HAP-1 (cell line): ENCODE data around the gene SERHL2.
"Not testable (repeated sequence)": the region's sequence is repeated elsewhere in the genome, so short reads cannot be mapped to it uniquely, and the experiment has no call there.

Source experiments
- DNase-seq, 2 experiments: peaks; one replicate each; pipeline ENCODE4 v3.0.0-alpha.2; 2016 to 2020; ENCODE audit warnings: low spot score in 2 of 2
- H3K27me3 ChIP-seq: fragments of 250-450 bp; sonication (Bioruptor Pico); 2 replicates; pipeline ENCODE4 v1.5.1; 2020; ENCODE audit warnings: low read depth, mild to moderate bottlenecking, moderate library complexity
- H3K36me3 ChIP-seq: fragments of 250-450 bp; sonication (Bioruptor Pico); replicated peaks from 2 replicates; pipeline ENCODE4 v1.5.1; 2020; ENCODE audit warnings: mild to moderate bottlenecking
- H3K4me1 ChIP-seq: fragments of 250-450 bp; sonication (Bioruptor Pico); 2 replicates; pipeline ENCODE4 v1.5.1; 2020; ENCODE audit warnings: mild to moderate bottlenecking
- H3K4me3 ChIP-seq: fragments of 250-450 bp; sonication (Bioruptor Pico); 2 replicates; pipeline ENCODE4 v1.5.1; 2020; ENCODE audit warnings: mild to moderate bottlenecking, moderate library complexity
- H3K9me3 ChIP-seq: fragments of 250-450 bp; sonication (Bioruptor Pico); 2 replicates; pipeline ENCODE4 v1.5.1; 2020; ENCODE audit warnings: mild to moderate bottlenecking, moderate library complexity
- in situ Hi-C: fragments of 300-500 bp; cut with MboI; formaldehyde crosslinking; loops from 3 replicates; pipeline ENCODE4 v1.14.3; 2020; ENCODE audit warnings: low sequenced_read_pairs, inconsistent platforms, mixed read lengths

The SERHL2 gene, protein sequence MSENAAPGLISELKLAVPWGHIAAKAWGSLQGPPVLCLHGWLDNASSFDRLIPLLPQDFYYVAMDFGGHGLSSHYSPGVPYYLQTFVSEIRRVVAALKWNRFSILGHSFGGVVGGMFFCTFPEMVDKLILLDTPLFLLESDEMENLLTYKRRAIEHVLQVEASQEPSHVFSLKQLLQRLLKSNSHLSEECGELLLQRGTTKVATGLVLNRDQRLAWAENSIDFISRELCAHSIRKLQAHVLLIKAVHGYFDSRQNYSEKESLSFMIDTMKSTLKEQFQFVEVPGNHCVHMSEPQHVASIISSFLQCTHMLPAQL

GRCh38 chr22:42553475-42554361 is at the start of gene SERHL2:
Gene SERHL2, plus strand, starts transcription at chr22:42553956. Its CDS starts 65 bp downstream, at chr22:42554021.
- in situ Hi-C loops: no loop called here
- H3K36me3 ChIP-seq: no peaks in the 10 kb centered on the region
- H3K4me1 ChIP-seq: peaks cover 14% of the 10 kb centered on the region
- no peaks in the 10 kb centered on the region for H3K27me3 ChIP-seq
- peaks cover 6% of the 10 kb centered on the region for H3K9me3 ChIP-seq
- H3K4me3 ChIP-seq: peak within 1 kb of the TSS; percentile 37
- DNase-seq: peak; percentile 81 to 97

DNA sequence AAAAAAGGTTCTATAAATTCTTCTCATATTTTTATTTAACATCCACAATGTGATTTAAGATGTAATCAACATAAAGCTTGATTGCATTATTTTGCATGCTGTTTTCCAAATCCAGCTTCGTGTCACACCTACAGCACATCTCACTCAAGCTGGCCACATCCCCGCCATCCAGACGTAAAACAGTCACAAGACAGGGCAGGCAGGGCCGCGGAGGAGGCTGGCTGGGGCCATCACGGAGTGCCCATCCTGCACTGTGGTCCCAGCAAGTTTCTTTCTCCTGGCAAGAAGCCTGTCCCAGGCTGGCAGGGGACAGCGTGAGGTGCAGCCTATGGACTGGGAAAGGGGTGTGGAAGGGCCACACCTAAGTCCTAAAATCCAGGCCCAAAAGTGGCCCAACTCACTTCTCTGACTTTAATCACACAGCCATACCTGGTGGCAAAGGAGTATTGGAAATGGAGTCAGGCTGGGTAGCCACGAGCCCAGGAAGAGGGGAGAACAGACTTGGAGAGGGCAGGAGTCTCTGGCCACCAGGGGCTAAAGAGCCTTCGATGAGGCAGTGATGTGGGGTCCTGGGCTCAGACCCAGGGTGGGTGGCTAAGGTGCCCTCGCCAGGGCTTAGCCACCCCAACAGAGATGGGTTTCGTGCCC is 45.3 kb upstream of the SERHL2 start:
- peak in 1 of 2 experiments; percentile 22 for DNase-seq
- H3K4me3 ChIP-seq, in situ Hi-C loops, H3K27me3 ChIP-seq, H3K4me1 ChIP-seq, H3K36me3 ChIP-seq, H3K9me3 ChIP-seq: not testable (repeated sequence)

GRCh38 chr22:42508975-42509364 is 44.8 kb upstream of the SERHL2 start:
- H3K9me3 ChIP-seq, H3K36me3 ChIP-seq, H3K4me1 ChIP-seq, H3K27me3 ChIP-seq, DNase-seq, H3K4me3 ChIP-seq, in situ Hi-C loops: not testable (repeated sequence)

- H3K36me3 ChIP-seq: peaks cover 4% of the 10 kb centered on the region
Observed at GRCh38 chr22:42509548-42509947, 44.2 kb upstream of the SERHL2 start.

DNA sequence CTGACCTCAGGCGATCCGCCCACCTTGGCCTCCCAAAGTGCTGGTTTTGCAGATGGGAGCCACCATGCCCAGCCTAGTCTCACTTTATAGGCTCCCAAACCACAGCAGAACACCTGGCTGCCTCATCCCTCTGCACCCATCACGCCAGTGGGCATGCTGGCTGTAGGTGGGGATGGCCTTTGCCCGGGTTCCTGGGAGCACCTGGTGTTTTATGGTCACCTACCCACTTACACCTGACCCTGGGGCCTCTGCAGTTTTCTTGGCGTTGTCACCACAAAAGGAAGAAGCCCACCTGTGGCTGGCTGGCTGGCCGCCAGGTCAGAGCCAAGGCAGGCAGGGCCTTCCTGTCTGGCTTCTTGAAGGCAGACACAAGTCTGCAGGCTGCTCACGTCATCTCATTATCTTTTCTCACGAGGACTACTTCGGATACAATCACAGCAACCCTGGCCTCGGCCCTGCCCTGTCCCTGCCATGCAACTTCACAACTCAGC is 42.3 kb upstream of the SERHL2 start:
- DNase-seq: no peak
- Histone ChIP-seq H3K4me1 (no peaks in the 10 kb centered on the region), H3K36me3 (peaks cover 6% of the 10 kb centered on the region), H3K4me3 (no peak overlapping the region), H3K27me3 (no peaks in the 10 kb centered on the region), H3K9me3 (no peaks in the 10 kb centered on the region)
- in situ Hi-C loops: no loop called here

More at GRCh38 chr22:42509548-42509947, 44.2 kb upstream of the SERHL2 start:
- no peaks in the 10 kb centered on the region for H3K9me3 ChIP-seq
- no peaks in the 10 kb centered on the region for H3K4me1 ChIP-seq
- no peaks in the 10 kb centered on the region for H3K27me3 ChIP-seq
- in situ Hi-C loops: no loop called here
- no peak overlapping the region for H3K4me3 ChIP-seq
- DNase-seq: no peak

DNA sequence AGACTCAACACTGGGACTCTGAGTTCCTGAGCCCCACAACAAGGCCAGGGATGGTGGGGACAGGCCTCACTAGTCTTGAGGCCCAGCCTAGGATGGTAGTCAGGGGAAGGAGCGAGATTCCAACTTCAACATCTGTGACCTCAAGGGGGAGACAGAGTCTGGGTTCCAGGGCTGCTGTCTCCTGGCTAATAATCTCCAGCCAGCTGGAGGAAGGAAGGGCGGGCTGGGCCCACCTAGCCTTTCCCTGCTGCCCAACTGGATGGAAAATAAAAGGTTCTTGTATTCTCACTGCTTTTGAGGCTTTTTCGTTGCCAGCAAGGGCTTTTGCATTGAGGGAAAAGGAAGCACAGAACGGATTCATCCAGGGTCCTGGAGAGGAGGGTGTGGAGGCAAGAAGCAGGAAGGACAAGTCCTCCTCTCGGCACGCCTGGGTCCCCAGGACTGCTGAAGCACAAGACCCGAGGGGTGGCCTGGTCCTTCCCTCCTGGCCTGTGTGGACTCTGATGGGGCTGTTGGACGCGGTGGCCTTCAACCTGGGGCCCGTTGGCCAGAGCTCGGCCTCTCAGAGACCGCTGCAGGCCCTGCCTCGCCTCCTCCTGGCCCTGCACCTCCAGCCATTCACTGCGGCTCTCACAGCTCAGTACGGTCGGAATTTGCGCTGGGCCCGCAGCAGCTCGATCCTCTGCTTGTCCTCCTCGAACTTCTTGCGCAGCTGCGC is 41.3 kb upstream of the SERHL2 start:
- peak in 1 of 2 experiments; percentile 37 for DNase-seq
- H3K9me3 ChIP-seq, H3K4me1 ChIP-seq, in situ Hi-C loops, H3K4me3 ChIP-seq, H3K27me3 ChIP-seq: not testable (repeated sequence)
- H3K36me3 ChIP-seq: peaks cover 13% of the 10 kb centered on the region

DNA sequence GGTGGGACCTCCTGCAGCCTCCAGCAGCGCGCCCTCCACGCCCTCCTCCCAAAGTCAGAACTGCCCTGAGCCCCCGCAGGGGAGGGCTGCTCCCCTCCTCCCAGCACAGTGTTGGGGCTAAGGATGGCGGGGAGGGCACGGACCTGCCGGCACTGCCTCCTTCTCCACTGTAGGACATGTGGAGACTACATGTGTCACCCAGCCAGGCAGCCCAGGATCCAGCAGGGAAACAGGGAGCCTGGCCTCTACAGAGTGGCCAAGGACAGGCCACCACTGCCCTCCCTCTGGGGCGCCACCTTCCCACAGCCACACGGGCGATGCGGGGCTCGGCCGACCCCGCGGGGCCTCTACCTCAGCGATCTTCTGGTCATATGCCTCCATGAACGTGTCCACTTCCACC is 39.4 kb upstream of the SERHL2 start:
- H3K4me3 ChIP-seq, in situ Hi-C loops, H3K9me3 ChIP-seq, DNase-seq, H3K4me1 ChIP-seq, H3K27me3 ChIP-seq: not testable (repeated sequence)
- H3K36me3 ChIP-seq: peaks cover 17% of the 10 kb centered on the region

DNA sequence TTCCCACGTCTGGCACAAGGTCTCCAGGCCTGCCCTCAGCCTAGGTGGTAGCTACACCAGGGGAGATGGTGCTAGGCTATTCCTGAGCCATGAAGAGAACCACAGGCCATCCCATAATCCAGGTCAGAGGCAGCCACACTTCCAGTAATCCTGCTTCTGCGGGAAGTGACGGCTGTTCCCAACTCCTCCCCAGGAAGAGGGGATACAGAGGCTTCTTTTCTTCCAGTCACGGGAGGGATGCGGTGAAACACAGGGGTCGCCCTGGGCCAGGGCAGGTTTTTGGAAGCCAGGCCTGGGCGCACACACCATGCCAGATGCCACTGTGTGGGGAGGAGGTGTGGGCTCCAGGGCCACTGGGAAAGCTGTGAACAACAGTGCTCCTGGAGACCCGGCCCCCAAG is 38.5 kb upstream of the SERHL2 start:
- H3K4me3 ChIP-seq, H3K4me1 ChIP-seq, H3K9me3 ChIP-seq, H3K27me3 ChIP-seq, DNase-seq, in situ Hi-C loops: not testable (repeated sequence)
- peaks cover 17% of the 10 kb centered on the region for H3K36me3 ChIP-seq

GRCh38 chr22:42515896-42516295 is 37.9 kb upstream of the SERHL2 start:
- Histone ChIP-seq H3K27me3 (no peaks in the 10 kb centered on the region), H3K36me3 (peaks cover 17% of the 10 kb centered on the region), H3K4me1 (peaks cover 5% of the 10 kb centered on the region), H3K9me3 (no peaks in the 10 kb centered on the region), H3K4me3 (no peak overlapping the region)
- no peak for DNase-seq
- in situ Hi-C loops: no loop called here

GRCh38 chr22:42517103-42517502 is 36.7 kb upstream of the SERHL2 start:
- H3K9me3 ChIP-seq, H3K27me3 ChIP-seq, H3K4me1 ChIP-seq, DNase-seq, in situ Hi-C loops, H3K4me3 ChIP-seq: not testable (repeated sequence)
- H3K36me3 ChIP-seq: peaks cover 17% of the 10 kb centered on the region

DNA sequence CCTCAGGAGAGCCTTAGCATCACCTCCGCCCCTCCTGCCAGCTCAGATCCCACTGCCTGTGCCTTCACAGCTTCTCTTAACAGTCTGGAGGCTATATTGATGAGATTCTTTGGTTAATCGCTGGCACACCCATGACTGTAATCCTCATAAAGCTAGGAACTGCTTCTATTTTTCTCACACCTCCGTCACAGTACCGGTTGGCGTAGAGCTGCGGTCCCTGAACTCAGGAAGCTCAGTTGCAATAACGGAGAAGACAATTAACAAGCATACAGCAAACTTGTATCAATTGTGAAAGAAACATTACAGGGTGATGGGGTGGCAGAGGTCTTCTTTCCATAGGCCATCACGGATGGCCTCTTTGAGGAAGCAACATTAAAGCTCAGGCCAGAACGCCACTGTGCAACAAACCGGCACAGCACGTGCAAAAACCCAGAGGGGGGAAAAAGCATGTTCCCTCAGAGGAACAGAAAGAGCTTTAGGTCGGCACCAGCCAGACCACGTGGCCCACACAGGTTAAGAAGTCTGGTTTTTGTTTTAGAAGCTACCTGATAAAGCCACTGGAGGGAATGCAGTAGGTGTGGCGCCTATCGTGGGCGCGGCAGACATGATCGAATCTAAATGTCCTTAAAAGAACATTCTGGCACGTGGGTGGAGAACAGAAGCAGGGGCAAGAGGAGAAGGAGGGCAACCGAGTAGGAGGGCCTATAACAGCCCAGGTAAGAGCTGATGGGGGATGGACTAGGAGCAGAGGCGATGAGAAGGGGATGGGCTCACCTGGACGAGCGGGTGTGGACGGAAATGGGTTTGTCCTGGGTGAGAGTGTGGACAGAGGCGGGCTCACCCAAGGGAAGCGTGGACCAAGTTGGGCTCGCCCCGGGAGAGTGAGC is 34.9 kb upstream of the SERHL2 start:
- H3K27me3 ChIP-seq, H3K4me1 ChIP-seq, H3K9me3 ChIP-seq, in situ Hi-C loops, DNase-seq: not testable (repeated sequence)
- peak overlapping the region; percentile 89 for H3K4me3 ChIP-seq
- peaks cover 13% of the 10 kb centered on the region for H3K36me3 ChIP-seq

GRCh38 chr22:42519525-42520401 is 34.0 kb upstream of the SERHL2 start, which contains the start of gene RRP7A:
Gene RRP7A, minus strand, starts transcription at chr22:42519796. Its CDS starts 10 bp downstream, at chr22:42519786.
- peaks cover 13% of the 10 kb centered on the region for H3K36me3 ChIP-seq
- peak within 1 kb of the TSS; percentile 89 for H3K4me3 ChIP-seq
- DNase-seq: peak; percentile 61 to 87
- H3K27me3 ChIP-seq: no peaks in the 10 kb centered on the region
- no peaks in the 10 kb centered on the region for H3K9me3 ChIP-seq
- peaks cover 5% of the 10 kb centered on the region for H3K4me1 ChIP-seq
- in situ Hi-C loops: no loop called here
